Lower leg skin (tissue), 3 donors: ENCODE results near the gene PLCD3.

ENCODE experiments used
- POLR2A ChIP-seq, 2 donors: fragments of 450-650 bp; IDR thresholded peaks; one replicate each; pipeline ENCODE4 v1.6.1; 2016 to 2017; ENCODE audit warnings: antibody characterized with exemption in 2 of 2, mild to moderate bottlenecking in 1 of 2, moderate library complexity in 1 of 2
- TF ChIP-seq, protein P1 (sequence below), 3 donors: fragments of 450-650 bp; IDR thresholded peaks; one replicate each; pipeline ENCODE4 v1.5.1; 2016; ENCODE audit warnings: antibody characterized with exemption in 3 of 3, mild to moderate bottlenecking in 3 of 3, moderate library complexity in 2 of 3

DNA sequence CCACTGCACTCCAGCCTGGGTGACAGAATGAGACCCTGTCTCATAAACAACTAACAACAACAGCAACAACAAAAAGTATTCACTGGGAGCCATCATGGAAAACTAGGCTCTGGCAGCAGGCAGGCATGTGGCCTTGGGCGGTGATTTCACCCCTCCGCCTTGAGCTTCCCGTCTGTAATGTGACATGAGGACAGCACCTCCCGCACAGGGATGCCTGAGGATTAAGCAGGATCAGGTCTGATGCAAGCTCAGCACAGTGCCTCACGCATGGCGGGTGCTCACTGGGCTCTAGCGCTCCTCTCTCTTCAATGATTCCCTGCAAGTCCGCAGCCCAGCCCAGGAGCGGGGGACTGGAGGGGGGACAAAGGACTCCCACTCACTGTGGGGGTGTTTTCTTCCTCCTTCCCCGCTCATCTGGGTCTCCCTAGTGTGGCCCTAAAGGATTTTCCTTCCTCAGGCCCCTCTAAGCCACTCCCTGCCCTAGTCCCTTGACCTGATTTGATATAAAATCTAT lies 2.8 kb downstream of the PLCD3 start:
- TF ChIP-seq, protein P1, sequence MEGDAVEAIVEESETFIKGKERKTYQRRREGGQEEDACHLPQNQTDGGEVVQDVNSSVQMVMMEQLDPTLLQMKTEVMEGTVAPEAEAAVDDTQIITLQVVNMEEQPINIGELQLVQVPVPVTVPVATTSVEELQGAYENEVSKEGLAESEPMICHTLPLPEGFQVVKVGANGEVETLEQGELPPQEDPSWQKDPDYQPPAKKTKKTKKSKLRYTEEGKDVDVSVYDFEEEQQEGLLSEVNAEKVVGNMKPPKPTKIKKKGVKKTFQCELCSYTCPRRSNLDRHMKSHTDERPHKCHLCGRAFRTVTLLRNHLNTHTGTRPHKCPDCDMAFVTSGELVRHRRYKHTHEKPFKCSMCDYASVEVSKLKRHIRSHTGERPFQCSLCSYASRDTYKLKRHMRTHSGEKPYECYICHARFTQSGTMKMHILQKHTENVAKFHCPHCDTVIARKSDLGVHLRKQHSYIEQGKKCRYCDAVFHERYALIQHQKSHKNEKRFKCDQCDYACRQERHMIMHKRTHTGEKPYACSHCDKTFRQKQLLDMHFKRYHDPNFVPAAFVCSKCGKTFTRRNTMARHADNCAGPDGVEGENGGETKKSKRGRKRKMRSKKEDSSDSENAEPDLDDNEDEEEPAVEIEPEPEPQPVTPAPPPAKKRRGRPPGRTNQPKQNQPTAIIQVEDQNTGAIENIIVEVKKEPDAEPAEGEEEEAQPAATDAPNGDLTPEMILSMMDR (IDR thresholded peaks at IDR 0.05): no peak
- TF ChIP-seq POLR2A (IDR thresholded peaks at IDR 0.05): no peak
